Natural killer cell (primary cell): ENCODE data around the gene MYO5B. TPM values are rescaled to one million over a fixed set of nuclear protein-coding genes. Genes with fewer than 3 reads are reported as not detected.

Source experiments
- ATAC-seq, 3 donors: fragments of 150-1000 bp in 2 of 3; fragments of 200-7000 bp in 1 of 3; cut with Tn5 transposase; 1 replicate in 1 of 3; 2 replicates in 2 of 3; pipeline ENCODE4 v1.10.0; 2021; ENCODE audit warnings: mild to moderate bottlenecking in 2 of 3, moderate library complexity in 2 of 3
- DNase-seq, 2 donors: peaks; one replicate each; pipeline versions ENCODE4 v3.0.0 to v3.0.0-alpha.2; 2013 to 2021; ENCODE audit warnings: mixed read lengths in 1 of 2
- H3K27ac ChIP-seq: one replicate; pipeline ENCODE4 v1.5.1; 2013; ENCODE audit warnings: mild to moderate bottlenecking, low read length
- H3K27me3 ChIP-seq: one replicate; pipeline ENCODE4 v1.6.1; 2013; ENCODE audit warnings: low read length; ENCODE audit not compliant: control insufficient read depth, insufficient read depth
- H3K36me3 ChIP-seq: one replicate; pipeline ENCODE4 v1.6.1; 2013; ENCODE audit warnings: low read length; ENCODE audit not compliant: control insufficient read depth, insufficient read depth
- H3K4me1 ChIP-seq: one replicate; pipeline ENCODE4 v1.6.1; 2013; ENCODE audit warnings: low read length; ENCODE audit not compliant: control insufficient read depth, insufficient read depth
- H3K4me3 ChIP-seq: one replicate; pipeline ENCODE4 v1.5.1; 2013; ENCODE audit warnings: low read length
- H3K9me3 ChIP-seq: one replicate; pipeline ENCODE4 v1.6.1; 2013; ENCODE audit warnings: low read length; ENCODE audit not compliant: control insufficient read depth, insufficient read depth
- H3K27ac Mint-ChIP-seq, 2 donors: one replicate each; pipeline ENCODE4 v1.8.0; 2022; ENCODE audit warnings: mild to moderate bottlenecking in 2 of 2, mixed read lengths in 2 of 2, moderate library complexity in 1 of 2
- H3K27me3 Mint-ChIP-seq, 2 donors: one replicate each; pipeline ENCODE4 v1.8.0; 2022; ENCODE audit warnings: low read depth in 2 of 2, mixed read lengths in 2 of 2
- H3K36me3 Mint-ChIP-seq: one replicate; pipeline ENCODE4 v1.8.0; 2022; ENCODE audit warnings: mixed read lengths
- H3K4me1 Mint-ChIP-seq, 2 donors: one replicate each; pipeline ENCODE4 v1.8.0; 2022; ENCODE audit warnings: mixed read lengths in 2 of 2
- H3K4me3 Mint-ChIP-seq: one replicate; pipeline ENCODE4 v1.8.0; 2022; ENCODE audit warnings: mild to moderate bottlenecking, moderate library complexity, mixed read lengths
- H3K9me3 Mint-ChIP-seq, 2 donors: one replicate each; pipeline ENCODE4 v1.8.0; 2022; ENCODE audit warnings: mixed read lengths in 2 of 2
- CTCF ChIP-seq: fragments of 200-600 bp; IDR thresholded peaks from one replicate; pipeline ENCODE4 v1.8.0; 2022; ENCODE audit warnings: antibody characterized with exemption
- WGBS: methylation state at CpG from one replicate; pipeline ENCODE4 v1.1.7; 2013; ENCODE audit warnings: missing lambda C conversion rate; ENCODE audit not compliant: insufficient coverage; 5-methylcytosine and 5-hydroxymethylcytosine counted together
- intact Hi-C: fragments of 100-400 bp; cut with micrococcal nuclease; formaldehyde crosslinking; loops from one replicate; pipeline ENCODE4 v1.14.2; 2022
- total RNA-seq, 4 donors: library from RNA; stranded (reverse); fragments of 120-200 nt in 1 of 4; gene quantifications; one replicate each; pipeline versions ENCODE4 v1.2.3 to v1.2.4, GENCODE V29; 2013 to 2022

MYO5B gene
- total RNA-seq, 3 donors from 2014 or later (not counting 1 experiment from before 2014, with no cell fraction given): 0.33 TPM; not detected in 2

- H3K27ac Mint-ChIP-seq: no peak overlapping the region
- Histone ChIP-seq H3K27me3 (peaks cover 9% of the 10 kb centered on the region), H3K4me3 (no peak overlapping the region), H3K27ac (no peak overlapping the region), H3K9me3 (no peaks in the 10 kb centered on the region), H3K4me1 (peaks cover 4% of the 10 kb centered on the region), H3K36me3 (no peaks in the 10 kb centered on the region)
- ATAC-seq (no peak), DNase-seq (no peak)
- H3K4me1 Mint-ChIP-seq: peaks cover 0 to 13% of the 10 kb centered on the region in 2 donors
- H3K4me3 Mint-ChIP-seq: no peak overlapping the region
- H3K36me3 Mint-ChIP-seq: no peaks in the 10 kb centered on the region
- WGBS: 70% methylated on average over 1 of the region's 1 CpG
- TF ChIP-seq CTCF: no peak
- H3K9me3 Mint-ChIP-seq: no peaks in the 10 kb centered on the region
- peaks cover 42 to 66% of the 10 kb centered on the region in 2 donors for H3K27me3 Mint-ChIP-seq
- intact Hi-C loops: no loop called here
These were observed 4.0 kb downstream of the MYO5B start for GRCh38 chr18:50190926-50191325.

DNA sequence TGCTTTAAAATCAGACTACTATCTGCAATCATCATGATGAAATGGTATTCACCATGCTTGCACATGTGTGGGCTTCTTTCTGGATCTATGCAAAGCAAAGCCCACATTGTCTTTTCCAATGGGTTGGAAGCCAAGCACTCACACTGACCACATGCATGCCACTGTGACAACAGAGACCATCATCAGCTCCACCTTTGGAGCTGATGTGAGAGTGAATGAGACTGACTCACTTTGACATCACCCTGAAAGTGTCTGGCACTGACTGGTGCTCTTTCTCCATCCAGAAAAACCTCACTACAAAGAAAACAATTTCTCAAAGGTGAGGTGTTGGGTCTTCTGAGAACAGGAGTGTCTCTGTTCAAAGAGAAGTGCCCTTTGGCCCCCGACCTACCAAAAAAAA, 4.7 kb downstream of the MYO5B start:
- Mint-ChIP-seq H3K27ac (no peak overlapping the region), H3K4me1 (peaks cover 0 to 6% of the 10 kb centered on the region in 2 donors), H3K4me3 (no peak overlapping the region), H3K36me3 (no peaks in the 10 kb centered on the region), H3K9me3 (no peaks in the 10 kb centered on the region), H3K27me3 (peaks cover 35 to 62% of the 10 kb centered on the region in 2 donors)
- Histone ChIP-seq H3K27ac (no peak overlapping the region), H3K27me3 (peaks cover 3% of the 10 kb centered on the region), H3K9me3 (no peaks in the 10 kb centered on the region), H3K4me3 (no peak overlapping the region), H3K4me1 (peaks cover 1% of the 10 kb centered on the region), H3K36me3 (no peaks in the 10 kb centered on the region)
- ATAC-seq (no peak), DNase-seq (no peak)
- intact Hi-C loops: no loop called here
- no CpG with 5 or more reads among the region's 1 CpG for WGBS
- TF ChIP-seq CTCF: no peak

DNA sequence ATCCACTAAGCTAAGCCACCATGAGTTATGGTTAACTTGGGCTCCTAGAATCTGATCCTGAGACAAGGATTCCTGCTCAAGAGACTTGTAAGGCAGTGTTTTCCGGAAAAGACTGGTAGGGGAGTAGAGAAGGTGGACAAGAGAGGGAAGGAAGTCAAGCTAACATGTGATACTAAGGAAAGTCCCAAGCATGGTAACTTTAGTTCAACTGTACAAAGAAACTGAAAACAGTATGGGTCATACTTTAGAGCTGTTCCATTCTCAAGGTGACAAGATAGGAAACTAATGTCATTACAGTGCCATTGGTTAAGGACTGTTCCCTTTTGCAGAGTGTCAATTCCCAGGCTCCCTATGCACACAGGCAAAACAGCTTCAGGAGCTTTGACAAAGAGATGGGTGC, 5.8 kb downstream of the MYO5B start:
- Histone ChIP-seq H3K36me3 (no peaks in the 10 kb centered on the region), H3K4me1 (no peaks in the 10 kb centered on the region), H3K4me3 (no peak overlapping the region), H3K9me3 (no peaks in the 10 kb centered on the region), H3K27me3 (peaks cover 2% of the 10 kb centered on the region), H3K27ac (no peak overlapping the region)
- ATAC-seq (no peak), DNase-seq (no peak)
- no peak overlapping the region for H3K27ac Mint-ChIP-seq
- 35% methylated on average over 1 of the region's 1 CpG for WGBS
- H3K4me3 Mint-ChIP-seq: no peak overlapping the region
- no peaks in the 10 kb centered on the region for H3K36me3 Mint-ChIP-seq
- H3K27me3 Mint-ChIP-seq: peaks cover 39 to 69% of the 10 kb centered on the region in 2 donors
- H3K9me3 Mint-ChIP-seq: no peaks in the 10 kb centered on the region
- TF ChIP-seq CTCF: no peak
- intact Hi-C loops: no loop called here
- H3K4me1 Mint-ChIP-seq: peaks cover 0 to 4% of the 10 kb centered on the region in 2 donors

DNA sequence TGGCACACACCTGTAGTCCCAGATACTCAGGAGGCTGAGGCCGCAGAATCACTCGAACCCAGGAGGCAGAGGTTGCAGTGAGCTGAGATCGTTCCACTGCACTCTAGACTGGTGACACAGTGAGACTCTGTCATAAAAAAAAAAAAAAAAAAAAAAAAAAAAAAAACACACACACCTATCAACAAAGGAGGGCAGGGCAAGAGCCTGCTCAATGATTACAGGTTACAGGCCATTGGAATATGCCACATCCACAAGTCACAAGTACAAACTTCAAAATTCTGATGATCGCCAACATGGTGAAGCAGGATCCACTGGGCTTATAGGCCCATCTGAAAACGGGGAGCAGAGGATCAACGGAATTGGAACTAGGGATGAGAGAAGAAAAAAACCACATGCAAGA, 6.3 kb downstream of the MYO5B start:
- no peaks in the 10 kb centered on the region for H3K9me3 ChIP-seq
- H3K4me1 Mint-ChIP-seq: no peaks in the 10 kb centered on the region
- H3K36me3 Mint-ChIP-seq: no peaks in the 10 kb centered on the region
- no peak overlapping the region for H3K27ac ChIP-seq
- H3K27me3 ChIP-seq: peaks cover 2% of the 10 kb centered on the region
- H3K4me3 Mint-ChIP-seq: no peak overlapping the region
- no peaks in the 10 kb centered on the region for H3K9me3 Mint-ChIP-seq
- DNase-seq (no peak), ATAC-seq (no peak)
- no peak for TF ChIP-seq CTCF
- no peak overlapping the region for H3K27ac Mint-ChIP-seq
- H3K4me3 ChIP-seq: no peak overlapping the region
- H3K36me3 ChIP-seq: no peaks in the 10 kb centered on the region
- WGBS: 82% methylated on average over 6 of the region's 6 CpGs
- intact Hi-C loops: no loop called here
- no peaks in the 10 kb centered on the region for H3K4me1 ChIP-seq
- peaks cover 39 to 69% of the 10 kb centered on the region in 2 donors for H3K27me3 Mint-ChIP-seq
